Hepatocyte (in vitro differentiated cells): Measurements from ENCODE around the gene POLK. TPM values are rescaled to one million over a fixed set of nuclear protein-coding genes. Genes with fewer than 3 reads are reported as not detected.
"Not testable (repeated sequence)": the region's sequence is repeated elsewhere in the genome, so short reads cannot be mapped to it uniquely, and the experiment has no call there.

Experiments
- DNase-seq: peaks from one replicate; pipeline ENCODE4 v3.0.0-alpha.2; 2016; ENCODE audit warnings: low spot score
- H2AFZ ChIP-seq: fragments of 200-600 bp; sonication (generic); 2 replicates; pipeline ENCODE4 v1.6.0; 2016; ENCODE audit warnings: antibody characterized with exemption, mild to moderate bottlenecking
- H3K27ac ChIP-seq: fragments of 200-600 bp; sonication (generic); 2 replicates; pipeline ENCODE4 v1.5.1; 2016; ENCODE audit warnings: mild to moderate bottlenecking
- H3K27me3 ChIP-seq: fragments of 200-600 bp; sonication (generic); 2 replicates; pipeline ENCODE4 v1.6.1; 2016
- H3K36me3 ChIP-seq: fragments of 200-600 bp; sonication (generic); replicated peaks from 2 replicates; pipeline ENCODE4 v1.5.1; 2016; ENCODE audit warnings: low read depth; ENCODE audit not compliant: insufficient read depth
- H3K4me1 ChIP-seq: fragments of 200-600 bp; sonication (generic); 2 replicates; pipeline ENCODE4 v1.5.1; 2016; ENCODE audit warnings: mild to moderate bottlenecking, moderate library complexity; ENCODE audit not compliant: insufficient read depth
- H3K4me2 ChIP-seq: fragments of 200-600 bp; sonication (generic); 2 replicates; pipeline ENCODE4 v1.6.0; 2016
- H3K4me3 ChIP-seq: fragments of 200-600 bp; sonication (generic); 2 replicates; pipeline ENCODE4 v1.5.1; 2016; ENCODE audit warnings: mild to moderate bottlenecking
- H3K79me2 ChIP-seq: fragments of 200-600 bp; sonication (generic); 2 replicates; pipeline ENCODE4 v1.6.0; 2017; ENCODE audit warnings: mild to moderate bottlenecking
- H3K9me2 ChIP-seq: fragments of 200-600 bp; sonication (generic); replicated peaks from 2 replicates; pipeline ENCODE4 v1.6.0; 2017; ENCODE audit warnings: mild to moderate bottlenecking; ENCODE audit not compliant: insufficient read depth
- H3K9me3 ChIP-seq: fragments of 200-600 bp; sonication (generic); 2 replicates; pipeline ENCODE4 v1.5.1; 2016; ENCODE audit warnings: low read depth, mild to moderate bottlenecking
- H4K20me1 ChIP-seq: fragments of 200-600 bp; sonication (generic); 2 replicates; pipeline ENCODE4 v1.6.0; 2016; ENCODE audit warnings: mild to moderate bottlenecking; ENCODE audit not compliant: insufficient read depth, poor library complexity, severe bottlenecking
- CTCF ChIP-seq: fragments of 200-600 bp; sonication (generic); IDR thresholded peaks from 2 replicates; pipeline ENCODE4 v1.5.1; 2016; ENCODE audit warnings: antibody characterized with exemption, mild to moderate bottlenecking; ENCODE audit not compliant: poor library complexity
- EZH2 ChIP-seq: fragments of 200-600 bp; sonication (generic); IDR thresholded peaks from 2 replicates; pipeline ENCODE4 v1.6.1; 2016; ENCODE audit warnings: antibody characterized with exemption, mild to moderate bottlenecking, borderline replicate concordance
- EZH2phosphoT487 ChIP-seq: fragments of 200-600 bp; sonication (generic); IDR thresholded peaks from one replicate; pipeline ENCODE4 v1.6.1; 2018; ENCODE audit warnings: antibody characterized with exemption, mild to moderate bottlenecking, low read depth, moderate library complexity; ENCODE audit not compliant: unreplicated experiment, severe bottlenecking
- WGBS: methylation state at CpG from one replicate; pipeline ENCODE4 v1.1.6; 2016; ENCODE audit warnings: low lambda C conversion rate; ENCODE audit errors: missing lambda C conversion rate; 5-methylcytosine and 5-hydroxymethylcytosine counted together
- polyA plus RNA-seq: library from polyadenylated mRNA; unstranded; fragments of >200 nt; fragmentation: Nextera tagmentation; extraction: Ambion mirVana; gene quantifications from 2 replicates; pipeline ENCODE4 v1.2.1, GENCODE V29; 2016
- total RNA-seq: library from RNA; depleted of rRNA; stranded (reverse); fragments of >200 nt; gene quantifications from 2 replicates; pipeline ENCODE4 v1.2.3, GENCODE V29; 2014

POLK gene
- total and polyA plus RNA-seq, 2 experiments from 2014 or later, result 9.0 to 27.1 TPM

- Histone ChIP-seq H3K79me2 (peaks cover 66% of the 10 kb centered on the region), H3K4me2 (no peak overlapping the region), H3K4me3 (no peak overlapping the region), H2AFZ (no peak overlapping the region), H3K9me3 (peaks cover 3% of the 10 kb centered on the region), H4K20me1 (peaks cover under 1% of the 10 kb centered on the region), H3K9me2 (no peaks in the 10 kb centered on the region), H3K27ac (no peak overlapping the region), H3K4me1 (no peaks in the 10 kb centered on the region), H3K36me3 (no peaks in the 10 kb centered on the region), H3K27me3 (no peaks in the 10 kb centered on the region)
- DNase-seq, result no peak
- no peak for TF ChIP-seq EZH2
- no peak for TF ChIP-seq CTCF
- TF ChIP-seq EZH2phosphoT487, result no peak
- 98% methylated on average over 2 of the region's 2 CpGs for WGBS
These were observed 20.1 kb upstream of the POLK start for GRCh38 chr5:75491621-75492020.

GRCh38 chr5:75496026-75496425 is 15.7 kb upstream of the POLK start:
- H3K4me2 ChIP-seq, result no peak overlapping the region
- peaks cover 6% of the 10 kb centered on the region for H4K20me1 ChIP-seq
- no peak for DNase-seq
- H3K4me1 ChIP-seq, result no peaks in the 10 kb centered on the region
- H3K79me2 ChIP-seq, result peaks cover 59% of the 10 kb centered on the region
- H3K9me3 ChIP-seq, result no peaks in the 10 kb centered on the region
- no peaks in the 10 kb centered on the region for H3K27me3 ChIP-seq
- no peak overlapping the region for H2AFZ ChIP-seq
- WGBS, result 97% methylated on average over 3 of the region's 3 CpGs
- H3K4me3 ChIP-seq, result no peak overlapping the region
- H3K27ac ChIP-seq, result no peak overlapping the region
- no peaks in the 10 kb centered on the region for H3K36me3 ChIP-seq
- H3K9me2 ChIP-seq, result no peaks in the 10 kb centered on the region
- TF ChIP-seq EZH2phosphoT487 (no peak), CTCF (no peak), EZH2 (no peak)

- no peak overlapping the region for H3K27ac ChIP-seq
- no peaks in the 10 kb centered on the region for H3K9me2 ChIP-seq
- no peak overlapping the region for H3K4me2 ChIP-seq
- WGBS, result 98% methylated on average over 7 of the region's 7 CpGs
- TF ChIP-seq EZH2phosphoT487, result no peak
- TF ChIP-seq EZH2, result no peak
- TF ChIP-seq CTCF, result no peak
- DNase-seq, result no peak
- peaks cover 78% of the 10 kb centered on the region for H3K79me2 ChIP-seq
- no peak overlapping the region for H3K4me3 ChIP-seq
- H2AFZ ChIP-seq, result no peak overlapping the region
- H3K9me3 ChIP-seq, result no peaks in the 10 kb centered on the region
- H3K4me1 ChIP-seq, result no peaks in the 10 kb centered on the region
- H3K36me3 ChIP-seq, result no peaks in the 10 kb centered on the region
- H3K27me3 ChIP-seq, result no peaks in the 10 kb centered on the region
- peaks cover 18% of the 10 kb centered on the region for H4K20me1 ChIP-seq
These were observed 13.4 kb upstream of the POLK start for GRCh38 chr5:75498208-75498777.

- not testable (repeated sequence) for H3K4me1 ChIP-seq, H3K27ac ChIP-seq, H2AFZ ChIP-seq, DNase-seq, H3K36me3 ChIP-seq, H3K9me2 ChIP-seq, H3K4me2 ChIP-seq, H3K9me3 ChIP-seq, H3K4me3 ChIP-seq, H3K27me3 ChIP-seq
- H4K20me1 ChIP-seq, result peaks cover 21% of the 10 kb centered on the region
- H3K79me2 ChIP-seq, result peaks cover 80% of the 10 kb centered on the region
- 94% methylated on average over 1 of the region's 1 CpG for WGBS
These were observed 12.8 kb upstream of the POLK start for GRCh38 chr5:75498875-75499274.

GRCh38 chr5:75505112-75505511 is 6.6 kb upstream of the POLK start:
- not testable (repeated sequence) for DNase-seq, H3K27me3 ChIP-seq, H3K4me1 ChIP-seq, H3K4me3 ChIP-seq, H3K36me3 ChIP-seq, H3K27ac ChIP-seq, H3K9me3 ChIP-seq, H2AFZ ChIP-seq, H3K9me2 ChIP-seq, H3K4me2 ChIP-seq
- Histone ChIP-seq H3K79me2 (peaks cover 100% of the 10 kb centered on the region), H4K20me1 (peaks cover 38% of the 10 kb centered on the region)
- WGBS, result 95% methylated on average over 5 of the region's 5 CpGs
